Measurements from ENCODE around the gene SMCO2. TPM values are rescaled to one million over a fixed set of nuclear protein-coding genes. Genes with fewer than 3 reads are reported as not detected.
"Not testable (repeated sequence)": the region's sequence is repeated elsewhere in the genome, so short reads cannot be mapped to it uniquely, and the experiment has no call there.

SMCO2 gene
- total RNA-seq, 1 experiment from 2014 or later: 1.6 TPM

GRCh38 chr12:27524839-27525753 lies 78.6 kb downstream of the SMCO2 start:
- peak; percentile 90 for DNase-seq (ENCODE audit: low read depth)

- DNase-seq (ENCODE audit: low read depth): no peak
These were observed 81.0 kb downstream of the SMCO2 start for GRCh38 chr12:27527512-27527911.

DNA sequence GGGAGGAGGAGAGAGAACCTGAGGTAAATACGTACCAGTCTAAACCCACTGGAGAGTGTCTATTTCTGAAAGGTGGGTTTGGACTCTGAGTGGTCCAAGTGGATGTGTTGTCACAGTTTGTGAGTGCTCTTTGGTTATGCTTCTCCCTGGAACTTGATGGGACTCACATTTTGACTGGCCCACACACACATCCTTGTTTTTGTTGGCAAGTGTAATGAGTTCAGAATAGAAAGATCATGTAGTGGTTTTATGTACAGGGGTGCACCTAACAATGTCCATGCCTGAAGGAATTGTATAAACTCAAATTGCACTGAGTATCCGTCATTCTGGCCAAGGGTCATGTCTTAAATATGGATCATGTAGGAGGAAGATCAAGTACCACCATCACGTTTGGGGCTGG lies 82.3 kb downstream of the SMCO2 start:
- DNase-seq (ENCODE audit: low read depth): no peak

GRCh38 chr12:27530157-27530922 lies 83.8 kb downstream of the SMCO2 start:
- DNase-seq (ENCODE audit: low read depth): no peak

GRCh38 chr12:27531896-27532295 lies 85.4 kb downstream of the SMCO2 start:
- DNase-seq (ENCODE audit: low read depth): no peak

DNA sequence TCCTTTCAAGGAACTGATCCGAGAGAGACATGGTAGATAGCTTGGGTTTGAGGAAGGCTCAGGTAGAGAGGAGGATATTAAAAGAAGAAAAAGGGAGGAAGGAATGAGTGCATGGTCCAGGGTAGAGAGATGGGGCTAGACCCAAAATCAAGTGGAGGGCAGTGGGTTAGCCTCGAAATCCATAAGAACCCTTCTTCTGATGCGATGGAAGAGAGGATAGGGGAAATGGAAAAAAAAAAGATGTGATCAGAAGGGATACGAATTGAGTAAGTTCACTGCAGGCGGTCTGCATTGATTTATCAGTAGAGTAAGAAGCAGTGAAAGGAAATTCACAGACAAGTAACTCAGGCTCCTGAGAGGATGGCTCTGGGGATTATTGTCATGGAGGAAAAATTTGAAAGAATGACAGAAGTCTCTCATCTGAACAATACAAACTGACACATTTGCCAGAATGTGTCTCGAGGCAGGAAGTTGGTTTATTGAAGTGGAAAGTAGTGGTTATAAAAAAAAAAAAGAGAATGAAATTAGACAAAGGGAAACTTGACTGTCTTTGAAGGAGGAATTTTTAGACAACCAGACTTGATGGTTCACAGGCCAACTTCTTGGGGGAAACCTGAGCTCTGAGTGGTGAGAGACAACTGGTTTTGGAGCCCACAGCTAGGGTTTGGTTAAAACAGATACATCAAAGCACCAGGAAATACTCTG lies 87.7 kb downstream of the SMCO2 start:
- peak; percentile 71 for DNase-seq (ENCODE audit: low read depth)

GRCh38 chr12:27534765-27535161 lies 88.2 kb downstream of the SMCO2 start:
- no peak for DNase-seq (ENCODE audit: low read depth)

DNA sequence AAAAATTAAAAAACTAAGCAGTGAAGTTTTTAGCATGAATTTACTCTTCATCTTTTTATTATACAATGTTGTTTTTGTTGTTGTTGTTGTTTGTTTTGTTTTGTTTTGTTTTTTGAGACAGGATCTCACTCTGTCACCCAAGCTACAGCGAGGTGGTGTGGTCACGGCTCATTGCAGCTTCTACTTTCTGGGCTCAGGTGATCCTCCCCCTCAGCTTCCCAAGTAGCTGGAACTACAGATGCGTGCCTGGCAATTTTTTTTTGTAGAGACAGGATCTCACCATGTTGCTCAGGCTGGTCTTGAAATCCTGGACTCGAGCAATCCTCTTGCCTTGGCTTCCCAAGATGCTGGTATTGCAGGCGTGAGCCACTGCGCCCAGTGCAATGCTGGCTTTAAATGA lies 88.8 kb downstream of the SMCO2 start:
- no peak for DNase-seq (ENCODE audit: low read depth)

DNA sequence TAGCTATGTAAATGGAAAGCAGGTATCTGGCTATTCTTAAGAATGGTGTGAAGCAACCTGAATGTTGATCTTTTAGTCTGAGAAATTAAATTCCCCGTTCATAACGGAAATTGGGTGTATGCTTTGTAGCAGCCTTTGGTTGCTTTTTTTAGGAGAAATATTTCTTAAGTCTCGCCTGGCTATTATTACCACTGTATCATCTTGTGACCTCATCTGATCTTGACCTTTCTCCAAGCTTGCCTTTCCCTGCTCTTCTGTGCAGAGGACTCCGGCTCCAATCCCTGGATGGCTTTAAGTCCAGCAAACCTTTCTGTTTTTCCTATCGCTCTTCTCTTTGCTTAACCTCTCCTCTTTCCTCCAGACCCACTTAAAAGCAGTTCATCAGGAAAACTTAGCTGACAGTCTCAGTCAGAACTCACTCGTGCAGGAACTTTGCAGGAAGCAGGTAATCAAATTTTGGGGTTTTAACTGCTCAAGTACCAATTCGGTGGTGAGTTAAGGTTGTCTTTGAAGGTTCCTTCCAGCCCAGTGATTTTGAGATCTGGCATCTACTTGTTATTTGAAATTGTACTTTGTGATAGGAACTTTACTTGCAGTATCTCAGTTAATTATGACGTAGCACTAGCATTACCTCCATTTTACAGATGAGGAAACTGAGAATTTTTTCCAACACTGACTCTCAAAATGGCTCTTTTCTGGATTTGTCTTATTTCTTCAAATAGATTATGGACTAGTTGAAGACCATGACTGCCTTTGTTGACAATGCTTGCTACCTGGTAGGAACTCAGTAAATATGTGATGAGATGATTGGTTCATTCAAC lies 91.5 kb downstream of the SMCO2 start:
- no peak for DNase-seq (ENCODE audit: low read depth)

DNA sequence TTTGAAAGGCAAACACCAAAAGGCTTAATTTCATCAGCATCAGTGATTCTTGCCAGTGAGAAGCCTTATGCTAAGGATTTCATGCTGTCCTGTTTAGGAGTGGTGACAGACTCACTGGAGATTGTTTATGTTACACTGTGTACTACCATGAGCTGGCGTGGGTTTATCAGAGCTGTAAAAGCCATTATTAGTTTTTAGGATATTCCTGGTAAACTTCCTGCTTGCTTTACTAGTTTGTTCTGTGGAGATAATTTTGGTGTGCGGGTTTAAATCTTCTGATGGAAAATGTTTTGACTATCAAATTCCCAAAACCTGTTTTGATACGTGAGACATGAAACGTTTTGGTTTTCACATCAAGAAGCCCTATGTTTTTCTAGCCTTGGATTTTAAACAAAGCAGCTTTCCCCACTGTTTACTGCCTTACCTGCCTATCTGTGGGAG lies 92.7 kb downstream of the SMCO2 start:
- DNase-seq (ENCODE audit: low read depth): peak; percentile 54

DNA sequence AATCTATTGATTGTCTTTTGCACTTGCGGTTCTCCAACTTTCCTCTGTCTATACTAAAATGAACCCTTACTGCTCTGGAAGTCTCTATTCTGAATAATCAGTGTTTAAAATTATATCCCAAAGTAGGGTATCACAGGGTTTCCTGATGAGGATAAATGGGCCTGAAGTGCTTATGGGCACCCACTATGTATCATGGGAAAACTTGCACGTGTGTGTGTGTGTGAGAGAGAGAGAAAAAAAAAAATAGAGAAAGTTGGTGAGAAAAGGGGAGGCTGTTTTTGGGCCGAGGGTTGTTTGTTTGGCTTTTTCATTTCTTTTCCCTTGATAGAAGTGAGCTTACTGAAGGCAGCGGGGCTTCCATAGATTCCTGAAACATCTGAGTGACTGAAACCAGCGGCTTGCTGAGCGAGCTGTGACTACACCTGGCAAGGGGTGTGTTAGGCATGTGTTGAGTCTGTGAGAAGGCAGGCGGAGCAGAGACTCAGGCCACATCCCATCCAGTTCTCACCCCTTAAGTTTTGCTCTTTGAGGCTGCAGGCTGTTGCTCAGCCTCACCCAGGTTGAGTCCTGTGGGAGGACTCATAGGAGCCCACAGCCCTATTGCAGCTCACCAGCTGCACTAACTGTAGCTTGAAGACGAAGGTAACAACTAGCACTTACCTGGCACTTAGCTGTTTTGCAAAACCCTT lies 94.6 kb downstream of the SMCO2 start:
- no peak for DNase-seq (ENCODE audit: low read depth)

DNA sequence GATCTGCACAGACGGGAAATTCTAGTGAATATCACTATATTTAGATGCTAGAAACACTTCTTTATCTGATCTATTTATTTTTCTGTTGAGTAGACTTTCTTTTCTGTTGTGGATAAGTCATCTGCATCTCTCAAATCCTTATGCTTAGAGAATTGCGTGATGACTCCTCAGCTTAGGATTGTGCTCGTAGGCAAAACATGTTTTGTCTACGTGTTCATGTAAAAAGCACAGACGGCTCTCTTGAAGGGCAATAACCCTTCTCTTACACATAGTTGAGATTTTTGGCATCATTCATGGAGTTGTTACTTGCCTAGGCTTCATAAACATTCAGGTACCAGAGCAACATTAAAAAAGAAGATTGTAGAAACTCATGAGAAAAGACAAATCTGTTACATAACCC lies 96.1 kb downstream of the SMCO2 start:
- peak; percentile 96 for DNase-seq (ENCODE audit: low read depth)

DNA sequence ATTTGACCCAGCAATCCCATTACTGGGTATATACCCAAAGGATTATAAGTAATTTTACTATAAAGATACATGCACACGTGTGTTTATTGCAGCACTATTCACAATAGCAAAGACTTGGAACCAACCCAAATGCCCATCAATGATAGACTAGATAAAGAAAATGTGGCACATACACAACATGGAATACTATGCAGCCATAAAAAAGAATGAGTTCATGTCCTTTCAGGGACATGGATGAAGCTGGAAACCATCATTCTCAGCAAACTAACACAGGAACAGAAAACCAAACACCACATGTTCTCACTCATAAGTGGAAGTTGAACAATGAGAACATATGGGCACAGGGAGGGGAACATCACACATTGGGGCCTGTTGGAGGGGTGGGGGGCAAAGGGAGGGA lies 98.3 kb downstream of the SMCO2 start:
- not testable (repeated sequence) for DNase-seq (ENCODE audit: low read depth)

GRCh38 chr12:27545665-27546064 lies 99.1 kb downstream of the SMCO2 start:
- no peak for DNase-seq (ENCODE audit: low read depth)

DNA sequence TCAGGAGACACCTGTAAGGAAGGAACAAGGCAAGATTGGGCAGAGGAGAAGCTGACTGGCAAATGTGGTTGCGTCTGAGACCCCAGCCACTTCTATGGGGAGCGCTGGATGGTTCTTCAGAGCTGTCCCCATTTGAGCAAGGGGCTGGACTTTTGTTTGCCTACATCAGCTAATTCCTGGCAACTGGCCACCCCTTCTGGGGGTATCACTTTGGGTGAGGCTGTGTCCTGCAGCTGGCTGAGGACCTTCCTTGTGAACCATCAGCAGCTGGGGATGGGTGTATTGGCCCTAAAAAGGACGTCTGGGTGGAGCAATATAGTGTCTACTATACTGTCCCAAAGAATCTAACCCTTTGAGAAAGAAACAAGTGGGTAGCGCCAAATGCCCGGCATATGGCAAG lies 101.1 kb downstream of the SMCO2 start:
- DNase-seq (ENCODE audit: low read depth): no peak

- peak; percentile 57 for DNase-seq (ENCODE audit: low read depth)
These were observed 102.0 kb downstream of the SMCO2 start for GRCh38 chr12:27548301-27549199.

- DNase-seq (ENCODE audit: low read depth): peak; percentile 91
These were observed 102.8 kb downstream of the SMCO2 start for GRCh38 chr12:27549236-27549800.

DNA sequence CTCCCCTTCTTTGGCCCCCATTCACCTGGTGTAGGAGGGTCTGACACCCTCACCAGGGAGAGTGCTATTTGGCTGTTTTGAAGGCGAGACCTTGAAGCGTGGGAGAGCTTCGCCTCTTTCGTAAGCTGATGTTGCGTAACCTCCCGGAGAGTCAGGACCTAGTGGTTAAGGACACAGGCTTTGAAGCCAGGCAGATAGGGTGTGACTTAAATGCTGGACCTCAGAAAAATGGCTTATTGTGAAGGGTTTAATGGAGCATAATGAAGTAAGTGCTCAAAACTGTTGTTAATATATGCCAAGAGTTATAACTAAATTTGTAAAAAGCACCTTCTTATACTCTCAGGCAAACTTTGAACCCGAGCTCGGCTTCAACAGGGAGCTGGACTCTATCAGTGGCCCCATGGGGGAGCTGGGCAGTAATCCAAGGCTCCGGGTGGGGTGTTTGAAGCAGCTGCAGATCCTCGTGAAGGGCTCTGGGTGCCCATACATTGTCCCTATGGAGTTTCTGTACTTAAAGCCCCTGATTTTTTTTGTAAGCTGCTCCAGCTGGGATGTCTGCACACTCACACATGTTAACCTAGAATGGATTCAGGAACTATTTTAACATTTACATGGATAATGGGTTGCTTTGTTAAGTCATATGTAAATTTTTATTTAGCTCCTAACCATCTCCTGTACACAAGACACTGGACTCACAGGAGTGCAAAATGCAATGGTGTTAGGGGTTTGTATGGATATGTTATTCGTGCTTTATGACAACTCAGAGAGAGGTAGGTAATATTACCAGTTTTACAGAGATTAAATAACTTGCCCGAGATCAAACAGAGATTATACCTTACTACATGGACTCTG lies 103.5 kb downstream of the SMCO2 start:
- DNase-seq (ENCODE audit: low read depth): peak; percentile 98

GRCh38 chr12:27550653-27550975 lies 104.1 kb downstream of the SMCO2 start:
- peak; percentile 57 for DNase-seq (ENCODE audit: low read depth)
